ENCODE data around the gene TNNT3. TPM values are rescaled to one million over a fixed set of nuclear protein-coding genes. Genes with fewer than 3 reads are reported as not detected.

Gene TNNT3
- total and polyA plus RNA-seq, 3 donors from 2014 or later, result 8.1 to 16.1 (median 13.1) TPM

- Histone ChIP-seq H3K4me3 (no peak overlapping the region), H3K9me3 (no peaks in the 10 kb centered on the region), H3K4me1 (peaks cover 20% of the 10 kb centered on the region), H3K27ac (peak overlapping the region in 1 of 2 donors; percentile 74), H3K27me3 (no peaks in the 10 kb centered on the region), H3K36me3 (ENCODE audit: low read depth, missing control alignments) (no peaks in the 10 kb centered on the region)
- peak; percentile 71 for DNase-seq
- WGBS, 2 donors, result 30 to 47% methylated on average over 16 to 26 of the region's 26 CpGs
- intact Hi-C loops (cut with DNase I; ENCODE audit: low total_unique reads), result no loop called here
- TF ChIP-seq POLR2A (IDR thresholded peaks at IDR 0.05), result no peak
- TF ChIP-seq CTCF (IDR thresholded peaks at IDR 0.05), result peak in 2 of 3 experiments; percentile 38 to 56
Measured at GRCh38 chr11:1876361-1877063, 43.0 kb upstream of the TNNT3 start.

DNA sequence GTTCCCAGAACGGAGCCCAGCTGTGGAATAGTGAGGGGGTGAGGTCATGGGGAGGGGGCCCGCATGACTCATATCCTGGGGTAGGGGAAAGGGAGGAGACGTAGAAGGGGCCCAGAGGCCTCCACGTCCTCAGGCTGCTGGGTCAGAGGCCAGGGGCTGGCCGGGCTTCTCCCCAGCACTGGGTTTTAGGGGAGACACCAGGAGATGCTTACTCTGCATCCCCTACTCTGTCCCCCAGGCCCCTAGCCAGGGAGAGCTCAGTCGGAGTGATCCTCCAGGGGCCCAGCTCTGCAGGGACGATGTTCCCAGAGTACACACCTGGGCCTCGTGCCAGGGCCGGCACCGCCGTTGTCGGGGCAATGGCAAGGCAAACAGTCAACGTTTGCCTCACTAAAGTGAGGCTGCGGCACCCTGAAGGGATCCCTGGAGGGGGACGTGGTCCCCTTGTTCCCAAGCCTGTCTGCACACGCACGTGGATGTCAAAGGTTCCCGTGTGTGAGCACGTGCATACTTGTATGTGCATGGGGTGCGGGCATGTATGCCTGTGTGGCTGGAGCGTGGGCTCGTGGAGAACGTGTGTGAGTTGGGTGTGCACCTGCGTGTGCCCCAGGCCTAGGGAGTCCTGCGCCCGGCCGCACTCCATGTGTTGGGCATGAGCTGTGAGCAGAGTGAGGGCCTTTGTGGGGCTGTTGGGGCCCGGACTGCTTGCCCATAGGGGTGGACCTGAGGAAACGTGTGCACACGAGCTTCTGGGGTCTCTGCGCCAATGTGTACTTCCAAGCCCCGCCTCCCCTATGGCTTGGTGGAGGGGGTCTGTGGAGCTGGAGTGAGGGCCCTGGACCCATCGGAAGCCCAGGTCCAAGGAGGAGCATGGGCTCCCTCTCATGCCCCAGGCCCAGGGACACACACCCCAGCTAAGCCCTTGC, 42.0 kb upstream of the TNNT3 start:
- Histone ChIP-seq H3K36me3 (ENCODE audit: low read depth, missing control alignments) (no peaks in the 10 kb centered on the region), H3K4me3 (no peak overlapping the region), H3K27me3 (no peaks in the 10 kb centered on the region), H3K27ac (no peak overlapping the region), H3K4me1 (peaks cover 27% of the 10 kb centered on the region), H3K9me3 (no peaks in the 10 kb centered on the region)
- WGBS, 2 donors, result 65 to 73% methylated on average over 24 to 33 of the region's 33 CpGs
- intact Hi-C loops (cut with DNase I; ENCODE audit: low total_unique reads), result no loop called here
- no peak for DNase-seq
- TF ChIP-seq POLR2A (IDR thresholded peaks at IDR 0.05) (no peak), CTCF (IDR thresholded peaks at IDR 0.05) (no peak)

GRCh38 chr11:1878137-1879031, 41.1 kb upstream of the TNNT3 start:
- Histone ChIP-seq H3K36me3 (ENCODE audit: low read depth, missing control alignments) (no peaks in the 10 kb centered on the region), H3K27ac (peak overlapping the region in 1 of 2 donors; percentile 50), H3K4me3 (no peak overlapping the region), H3K4me1 (peaks cover 30% of the 10 kb centered on the region), H3K9me3 (no peaks in the 10 kb centered on the region), H3K27me3 (no peaks in the 10 kb centered on the region)
- 77 to 81% methylated on average over 14 to 30 of the region's 30 CpGs for WGBS, 2 donors
- no peak for TF ChIP-seq CTCF (IDR thresholded peaks at IDR 0.05)
- no peak for TF ChIP-seq POLR2A (IDR thresholded peaks at IDR 0.05)
- peak; percentile 42 for DNase-seq
- intact Hi-C loops (cut with DNase I; ENCODE audit: low total_unique reads), result no loop called here

GRCh38 chr11:1879342-1879940, 40.1 kb upstream of the TNNT3 start:
- Histone ChIP-seq H3K27me3 (no peaks in the 10 kb centered on the region), H3K4me1 (peaks cover 30% of the 10 kb centered on the region), H3K4me3 (no peak overlapping the region), H3K27ac (peak overlapping the region in 1 of 2 donors; percentile 85), H3K9me3 (no peaks in the 10 kb centered on the region), H3K36me3 (ENCODE audit: low read depth, missing control alignments) (no peaks in the 10 kb centered on the region)
- 92 to 96% methylated on average over 7 to 13 of the region's 13 CpGs for WGBS, 2 donors
- intact Hi-C loops (cut with DNase I; ENCODE audit: low total_unique reads), result no loop called here
- TF ChIP-seq CTCF (IDR thresholded peaks at IDR 0.05) (no peak), POLR2A (IDR thresholded peaks at IDR 0.05) (no peak)
- no peak for DNase-seq

All from testis (tissue), 3 donors.